Stimulated activated CD4-positive, alpha-beta T cell treated with anti-CD3 and anti-CD28 coated beads, TNF-alpha, amount 100 ng/mL, for 1 hour (primary cell): ENCODE measurements around the gene USP12.
"Not testable (repeated sequence)": the region's sequence is repeated elsewhere in the genome, so short reads cannot be mapped to it uniquely, and the experiment has no call there.

Source experiments
- DNase-seq, 3 donors: peaks; one replicate each; pipeline ENCODE4 v3.0.0-alpha.2; 2020; ENCODE audit warnings: low read depth in 3 of 3, low spot score in 1 of 3

Gene USP12

GRCh38 chr13:27151798-27152599 lies 19.6 kb downstream of the USP12 start:
- no peak for DNase-seq

- no peak for DNase-seq
Measured at GRCh38 chr13:27149702-27150101, 21.9 kb downstream of the USP12 start.

- no peak for DNase-seq
Measured at GRCh38 chr13:27148900-27149299, 22.7 kb downstream of the USP12 start.

GRCh38 chr13:27147530-27148170 lies 24.0 kb downstream of the USP12 start:
- no peak for DNase-seq

- DNase-seq = no peak
Measured at GRCh38 chr13:27141746-27142145, 29.9 kb downstream of the USP12 start.

- not testable (repeated sequence) for DNase-seq
Measured at GRCh38 chr13:27141159-27141558, 30.5 kb downstream of the USP12 start.

- no peak for DNase-seq
Measured at GRCh38 chr13:27140060-27140459, 31.6 kb downstream of the USP12 start.

- no peak for DNase-seq
Measured at GRCh38 chr13:27139565-27139964, 32.0 kb downstream of the USP12 start.

GRCh38 chr13:27138457-27139093 lies 33.0 kb downstream of the USP12 start:
- no peak for DNase-seq

- no peak for DNase-seq
Measured at GRCh38 chr13:27137759-27138158, 33.9 kb downstream of the USP12 start.

- no peak for DNase-seq
Measured at GRCh38 chr13:27135023-27135422, 36.6 kb downstream of the USP12 start.

GRCh38 chr13:27133889-27134288 lies 37.7 kb downstream of the USP12 start:
- DNase-seq = no peak

GRCh38 chr13:27132538-27132937 lies 39.1 kb downstream of the USP12 start:
- no peak for DNase-seq

- no peak for DNase-seq
Measured at GRCh38 chr13:27131906-27132305, 39.7 kb downstream of the USP12 start.

- DNase-seq = peak; percentile 25 to 36 (median 27)
Measured at GRCh38 chr13:27130979-27131623, 40.5 kb downstream of the USP12 start.

GRCh38 chr13:27130223-27130978 lies 41.2 kb downstream of the USP12 start:
- DNase-seq = no peak

- DNase-seq = no peak
Measured at GRCh38 chr13:27128825-27129627, 42.6 kb downstream of the USP12 start.

GRCh38 chr13:27126859-27127258 lies 44.8 kb downstream of the USP12 start:
- DNase-seq = no peak

GRCh38 chr13:27125357-27126282 lies 46.0 kb downstream of the USP12 start:
- no peak for DNase-seq
